Measurements from ENCODE around the gene TPX2.

The TPX2 gene

GRCh38 chr20:31831211-31831610 is 92.1 kb downstream of the TPX2 start:
- no peak for DNase-seq (ENCODE audit: low spot score)

- no peak for DNase-seq (ENCODE audit: low spot score)
Observed at GRCh38 chr20:31831771-31832306, 92.7 kb downstream of the TPX2 start.

- DNase-seq (ENCODE audit: low spot score): no peak
Observed at GRCh38 chr20:31833130-31833930, 94.2 kb downstream of the TPX2 start.

GRCh38 chr20:31833931-31834521 is 94.9 kb downstream of the TPX2 start:
- no peak for DNase-seq (ENCODE audit: low spot score)

GRCh38 chr20:31835554-31835953 is 96.5 kb downstream of the TPX2 start:
- DNase-seq (ENCODE audit: low spot score): no peak

- peak; percentile 71 for DNase-seq (ENCODE audit: low spot score)
Observed at GRCh38 chr20:31835977-31836852, 97.1 kb downstream of the TPX2 start.

- no peak for DNase-seq (ENCODE audit: low spot score)
Observed at GRCh38 chr20:31836853-31837608, 97.9 kb downstream of the TPX2 start.

- no peak for DNase-seq (ENCODE audit: low spot score)
Observed at GRCh38 chr20:31837896-31838397, 98.9 kb downstream of the TPX2 start.

GRCh38 chr20:31838646-31839292 is 99.7 kb downstream of the TPX2 start:
- no peak for DNase-seq (ENCODE audit: low spot score)

GRCh38 chr20:31839782-31840487 is 100.8 kb downstream of the TPX2 start:
- DNase-seq (ENCODE audit: low spot score): no peak

- no peak for DNase-seq (ENCODE audit: low spot score)
Observed at GRCh38 chr20:31840906-31841816, 102.1 kb downstream of the TPX2 start.

GRCh38 chr20:31841928-31842327 is 102.8 kb downstream of the TPX2 start:
- no peak for DNase-seq (ENCODE audit: low spot score)

GRCh38 chr20:31842471-31843157 is 103.5 kb downstream of the TPX2 start:
- no peak for DNase-seq (ENCODE audit: low spot score)

- DNase-seq (ENCODE audit: low spot score): no peak
Observed at GRCh38 chr20:31843288-31843687, 104.2 kb downstream of the TPX2 start.

- no peak for DNase-seq (ENCODE audit: low spot score)
Observed at GRCh38 chr20:31843881-31844280, 104.8 kb downstream of the TPX2 start.

GRCh38 chr20:31844737-31845299 is 105.7 kb downstream of the TPX2 start:
- DNase-seq (ENCODE audit: low spot score): no peak

- peak; percentile 34 for DNase-seq (ENCODE audit: low spot score)
Observed at GRCh38 chr20:31845300-31845863, 106.3 kb downstream of the TPX2 start, which contains the start of gene FOXS1. FOXS1 (minus strand) TSS chr20:31845604; CDS start chr20:31845542, 62 bp downstream.

GRCh38 chr20:31846793-31847138 is 107.7 kb downstream of the TPX2 start:
- DNase-seq (ENCODE audit: low spot score): no peak
